Sciatic nerve (tissue), 2 donors: ENCODE results near the gene MCM9. TPM values are rescaled to one million over a fixed set of nuclear protein-coding genes. Genes with fewer than 3 reads are reported as not detected.

ENCODE experiments used
- ATAC-seq: fragments of 200-7000 bp; cut with Tn5 transposase; one replicate; pipeline ENCODE4 v1.9.1; 2020; ENCODE audit warnings: mild to moderate bottlenecking, moderate library complexity
- DNase-seq: peaks from one replicate; pipeline ENCODE4 v3.0.0-alpha.2; 2020; ENCODE audit warnings: low spot score
- intact Hi-C: fragments of 100-400 bp; cut with DNase I; formaldehyde crosslinking; loops from one replicate; pipeline ENCODE4 v1.14.2; 2022
- total RNA-seq: library from RNA; stranded (reverse); fragmentation: NEBNext Ultra II Directional; extraction: Animal tissue kit (Norgen Biotek cat#: 25700); gene quantifications from one replicate; pipeline ENCODE4 v1.2.1, GENCODE V29; 2021
- donor health status: DM: no; HTN: no; CAD: no.
- donor health status: DM: no; HTN: no; CAD: no.

The MCM9 gene
- 20.9 TPM for total RNA-seq

GRCh38 chr6:118934461-118935330, at the start of gene MCM9:
Gene MCM9, minus strand, starts transcription at chr6:118935159. Its CDS starts 3,436 bp downstream, at chr6:118931723.
- intact Hi-C loops, result no loop called here
- peak; percentile 98 for ATAC-seq
- peak; percentile 94 for DNase-seq

GRCh38 chr6:118984342-118984741, 49.4 kb upstream of the MCM9 start:
- DNase-seq (no peak), ATAC-seq (no peak)
- intact Hi-C loops, result no loop called here

- intact Hi-C loops, result no loop called here
- DNase-seq, result no peak
- ATAC-seq, result no peak
Measured at GRCh38 chr6:118982575-118982911, 47.6 kb upstream of the MCM9 start.

- intact Hi-C loops, result no loop called here
- ATAC-seq (no peak), DNase-seq (no peak)
Measured at GRCh38 chr6:118981884-118982574, 47.1 kb upstream of the MCM9 start.

- ATAC-seq (no peak), DNase-seq (peak; percentile 67)
- intact Hi-C loops, result no loop called here
Measured at GRCh38 chr6:118980063-118980462, 45.1 kb upstream of the MCM9 start.

- intact Hi-C loops, result no loop called here
- DNase-seq (no peak), ATAC-seq (no peak)
Measured at GRCh38 chr6:118974790-118975189, 39.8 kb upstream of the MCM9 start.

- DNase-seq, result no peak
- no peak for ATAC-seq
- intact Hi-C loops, result no loop called here
Measured at GRCh38 chr6:118971682-118972081, 36.7 kb upstream of the MCM9 start.

- intact Hi-C loops, result no loop called here
- ATAC-seq (no peak), DNase-seq (no peak)
Measured at GRCh38 chr6:118970866-118971265, 35.9 kb upstream of the MCM9 start.

GRCh38 chr6:118968416-118968815, 33.5 kb upstream of the MCM9 start:
- intact Hi-C loops, result loop anchor here (5.0 kb wide), 1 partner anchor 144 kb away; no protein-coding TSS in a partner anchor
- ATAC-seq, result peak; percentile 64
- DNase-seq, result no peak

- DNase-seq (no peak), ATAC-seq (no peak)
- intact Hi-C loops, result loop anchor here (5.0 kb wide), 1 partner anchor 145 kb away; no protein-coding TSS in a partner anchor
Measured at GRCh38 chr6:118967239-118967638, 32.3 kb upstream of the MCM9 start.

GRCh38 chr6:118965843-118966370, 30.9 kb upstream of the MCM9 start:
- ATAC-seq (no peak), DNase-seq (no peak)
- intact Hi-C loops, result loop anchor here (5.0 kb wide), 1 partner anchor 146 kb away; no protein-coding TSS in a partner anchor

- ATAC-seq, result no peak
- intact Hi-C loops, result loop anchor here (5.0 kb wide), 1 partner anchor 147 kb away; no protein-coding TSS in a partner anchor
- DNase-seq, result no peak
Measured at GRCh38 chr6:118965371-118965770, 30.4 kb upstream of the MCM9 start.

GRCh38 chr6:118963003-118963402, 28.0 kb upstream of the MCM9 start:
- intact Hi-C loops, result no loop called here
- ATAC-seq, result no peak

GRCh38 chr6:118959903-118960302, 24.9 kb upstream of the MCM9 start:
- no peak for ATAC-seq
- intact Hi-C loops, result no loop called here

More at GRCh38 chr6:118963003-118963402, 28.0 kb upstream of the MCM9 start:
- no peak for DNase-seq

GRCh38 chr6:118953391-118953790, 18.4 kb upstream of the MCM9 start:
- ATAC-seq, result no peak
- intact Hi-C loops, result no loop called here
- no peak for DNase-seq

More at GRCh38 chr6:118959903-118960302, 24.9 kb upstream of the MCM9 start:
- no peak for DNase-seq

GRCh38 chr6:118952683-118953082, 17.7 kb upstream of the MCM9 start:
- ATAC-seq, result no peak
- intact Hi-C loops, result no loop called here
- no peak for DNase-seq

GRCh38 chr6:118945217-118945616, 10.3 kb upstream of the MCM9 start:
- ATAC-seq (no peak), DNase-seq (no peak)
- intact Hi-C loops, result no loop called here

- intact Hi-C loops, result no loop called here
- ATAC-seq, result no peak
- DNase-seq, result no peak
Measured at GRCh38 chr6:118940770-118941169, 5.8 kb upstream of the MCM9 start.

GRCh38 chr6:118939683-118940082, 4.7 kb upstream of the MCM9 start:
- intact Hi-C loops, result no loop called here
- no peak for DNase-seq
- no peak for ATAC-seq
